Endodermal cell (in vitro differentiated cells): ENCODE measurements around the gene ITGA2. TPM values are rescaled to one million over a fixed set of nuclear protein-coding genes. Genes with fewer than 3 reads are reported as not detected.

Experiments used
- DNase-seq: peaks from one replicate; pipeline ENCODE4 v3.0.0-alpha.2; 2017
- H3K27ac ChIP-seq: 2 replicates; pipeline ENCODE4 v1.5.1; 2013; ENCODE audit warnings: mild to moderate bottlenecking, low read depth, low read length, moderate library complexity
- H3K27me3 ChIP-seq: 2 replicates; pipeline ENCODE4 v1.6.1; 2013; ENCODE audit warnings: mild to moderate bottlenecking, low read length, moderate library complexity; ENCODE audit not compliant: insufficient read depth, control insufficient read depth, poor library complexity, severe bottlenecking
- H3K36me3 ChIP-seq: 2 replicates; pipeline ENCODE4 v1.7.0; 2013; ENCODE audit warnings: mild to moderate bottlenecking, low read length, moderate library complexity; ENCODE audit not compliant: control insufficient read depth, insufficient read depth
- H3K4me1 ChIP-seq: one replicate; pipeline ENCODE4 v1.7.0; 2013; ENCODE audit warnings: low read length; ENCODE audit not compliant: control insufficient read depth, insufficient read depth
- H3K4me3 ChIP-seq: 2 replicates; pipeline ENCODE4 v1.5.1; 2013; ENCODE audit warnings: mild to moderate bottlenecking, low read length, moderate library complexity
- H3K9ac ChIP-seq: 2 replicates; pipeline ENCODE4 v1.6.1; 2013; ENCODE audit warnings: mild to moderate bottlenecking, low read length, moderate library complexity; ENCODE audit not compliant: poor library complexity, severe bottlenecking; ENCODE audit errors: extremely low read depth
- H3K9me3 ChIP-seq: 2 replicates; pipeline ENCODE4 v1.6.1; 2013; ENCODE audit warnings: mild to moderate bottlenecking, low read length, moderate library complexity; ENCODE audit not compliant: control insufficient read depth
- H3K27ac Mint-ChIP-seq: 2 replicates; pipeline ENCODE4 v1.8.0; 2020; ENCODE audit warnings: mixed read lengths
- H3K27me3 Mint-ChIP-seq: 2 replicates; pipeline ENCODE4 v1.8.0; 2021; ENCODE audit warnings: mild to moderate bottlenecking, mixed read lengths; ENCODE audit not compliant: insufficient read depth
- H3K36me3 Mint-ChIP-seq: 2 replicates; pipeline ENCODE4 v1.8.0; 2020; ENCODE audit warnings: low read depth, mixed read lengths
- H3K4me1 Mint-ChIP-seq: 2 replicates; pipeline ENCODE4 v1.8.0; 2020; ENCODE audit warnings: mixed read lengths
- H3K4me3 Mint-ChIP-seq: 2 replicates; pipeline ENCODE4 v1.8.0; 2020; ENCODE audit warnings: mild to moderate bottlenecking, moderate library complexity, mixed read lengths
- H3K9me3 Mint-ChIP-seq: 2 replicates; pipeline ENCODE4 v1.8.0; 2020; ENCODE audit warnings: mild to moderate bottlenecking, mixed read lengths
- WGBS, 2 experiments: methylation state at CpG; one replicate each; pipeline versions ENCODE4 v1.1.5 to v1.1.7; 2013; ENCODE audit warnings: missing lambda C conversion rate in 2 of 2, mixed read lengths in 1 of 2; ENCODE audit not compliant: insufficient coverage in 1 of 2, insufficient read length in 1 of 2; 5-methylcytosine and 5-hydroxymethylcytosine counted together
- total RNA-seq, 2 donors: library from RNA; stranded (reverse); fragmentation: NEBNext Ultra II Directional in 1 of 2; extraction: Animal tissue kit (Norgen Biotek cat#: 25700) in 1 of 2; gene quantifications; 2 replicates in 1 of 2; 3 replicates in 1 of 2; pipeline ENCODE4 v1.2.1, GENCODE V29; 2021
- TF ChIP-seq, protein P1 (sequence below): fragments of 200-600 bp; sonication (generic); conservative IDR thresholded peaks from 2 replicates; pipeline ENCODE4 v1.5.0; 2021; ENCODE audit warnings: antibody characterized with exemption, mild to moderate bottlenecking

Gene ITGA2
- total RNA-seq, 2 donors from 2014 or later, result 1.3 to 4.0 TPM

DNA sequence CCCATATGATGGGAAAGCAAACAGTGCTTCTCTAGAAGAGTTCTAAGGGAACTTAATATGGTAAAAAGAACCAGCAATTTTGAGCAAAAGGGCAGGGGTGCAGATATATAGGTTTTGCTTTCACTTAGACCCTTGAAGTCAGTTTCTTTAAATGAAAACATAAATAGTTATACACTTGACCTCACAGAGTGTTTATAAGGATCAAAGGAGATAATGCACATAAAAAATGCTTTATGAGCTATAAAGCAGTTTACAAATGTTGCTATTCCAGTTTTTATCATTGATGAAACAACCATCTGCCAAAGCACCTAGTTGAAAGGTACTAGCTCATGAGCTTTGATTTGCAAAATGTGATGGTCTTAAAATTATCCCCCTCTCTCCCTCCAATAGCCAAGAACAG lies 45.7 kb downstream of the ITGA2 start:
- TF ChIP-seq, protein P1, sequence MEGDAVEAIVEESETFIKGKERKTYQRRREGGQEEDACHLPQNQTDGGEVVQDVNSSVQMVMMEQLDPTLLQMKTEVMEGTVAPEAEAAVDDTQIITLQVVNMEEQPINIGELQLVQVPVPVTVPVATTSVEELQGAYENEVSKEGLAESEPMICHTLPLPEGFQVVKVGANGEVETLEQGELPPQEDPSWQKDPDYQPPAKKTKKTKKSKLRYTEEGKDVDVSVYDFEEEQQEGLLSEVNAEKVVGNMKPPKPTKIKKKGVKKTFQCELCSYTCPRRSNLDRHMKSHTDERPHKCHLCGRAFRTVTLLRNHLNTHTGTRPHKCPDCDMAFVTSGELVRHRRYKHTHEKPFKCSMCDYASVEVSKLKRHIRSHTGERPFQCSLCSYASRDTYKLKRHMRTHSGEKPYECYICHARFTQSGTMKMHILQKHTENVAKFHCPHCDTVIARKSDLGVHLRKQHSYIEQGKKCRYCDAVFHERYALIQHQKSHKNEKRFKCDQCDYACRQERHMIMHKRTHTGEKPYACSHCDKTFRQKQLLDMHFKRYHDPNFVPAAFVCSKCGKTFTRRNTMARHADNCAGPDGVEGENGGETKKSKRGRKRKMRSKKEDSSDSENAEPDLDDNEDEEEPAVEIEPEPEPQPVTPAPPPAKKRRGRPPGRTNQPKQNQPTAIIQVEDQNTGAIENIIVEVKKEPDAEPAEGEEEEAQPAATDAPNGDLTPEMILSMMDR, result no peak
- Mint-ChIP-seq H3K9me3 (no peaks in the 10 kb centered on the region), H3K36me3 (no peaks in the 10 kb centered on the region), H3K27ac (no peak overlapping the region), H3K4me1 (no peaks in the 10 kb centered on the region), H3K4me3 (no peak overlapping the region), H3K27me3 (no peaks in the 10 kb centered on the region)
- Histone ChIP-seq H3K4me1 (no peaks in the 10 kb centered on the region), H3K36me3 (no peaks in the 10 kb centered on the region), H3K27ac (no peak overlapping the region), H3K9ac (no peak overlapping the region), H3K27me3 (no peaks in the 10 kb centered on the region), H3K4me3 (no peak overlapping the region), H3K9me3 (no peaks in the 10 kb centered on the region)
- DNase-seq, result no peak

DNA sequence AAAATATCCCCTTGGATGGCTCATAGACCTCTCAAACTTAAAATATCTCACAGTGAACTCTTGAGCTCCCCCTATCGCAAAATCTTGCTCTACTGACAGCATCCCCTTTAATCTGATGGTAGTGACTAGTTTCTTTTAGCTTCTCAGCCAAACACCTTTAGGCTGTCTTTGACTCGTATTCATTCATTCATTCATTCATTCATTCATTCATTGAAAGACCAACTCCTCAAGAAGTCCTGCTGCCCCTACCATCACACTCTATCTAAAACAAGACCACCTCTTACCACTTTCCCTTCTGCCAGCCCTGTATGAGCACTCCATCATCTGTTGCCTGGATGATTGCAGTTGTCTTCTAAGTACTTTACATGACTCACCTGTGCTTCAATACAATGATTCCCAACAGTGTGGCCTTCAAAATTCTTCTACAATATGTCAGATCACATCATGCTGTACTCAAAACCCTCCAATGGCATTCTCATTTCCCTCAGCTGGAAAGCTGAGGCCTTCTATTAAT lies 46.8 kb downstream of the ITGA2 start:
- 34 to 44% methylated on average over 2 of the region's 2 CpGs for WGBS, 2 experiments
- TF ChIP-seq, protein P1, result peak; percentile 78
- Mint-ChIP-seq H3K36me3 (no peaks in the 10 kb centered on the region), H3K4me1 (no peaks in the 10 kb centered on the region), H3K27me3 (no peaks in the 10 kb centered on the region), H3K9me3 (no peaks in the 10 kb centered on the region), H3K27ac (no peak overlapping the region), H3K4me3 (no peak overlapping the region)
- Histone ChIP-seq H3K27me3 (no peaks in the 10 kb centered on the region), H3K9me3 (no peaks in the 10 kb centered on the region), H3K4me3 (no peak overlapping the region), H3K9ac (no peak overlapping the region), H3K4me1 (no peaks in the 10 kb centered on the region), H3K27ac (no peak overlapping the region), H3K36me3 (no peaks in the 10 kb centered on the region)
- DNase-seq, result peak; percentile 56

DNA sequence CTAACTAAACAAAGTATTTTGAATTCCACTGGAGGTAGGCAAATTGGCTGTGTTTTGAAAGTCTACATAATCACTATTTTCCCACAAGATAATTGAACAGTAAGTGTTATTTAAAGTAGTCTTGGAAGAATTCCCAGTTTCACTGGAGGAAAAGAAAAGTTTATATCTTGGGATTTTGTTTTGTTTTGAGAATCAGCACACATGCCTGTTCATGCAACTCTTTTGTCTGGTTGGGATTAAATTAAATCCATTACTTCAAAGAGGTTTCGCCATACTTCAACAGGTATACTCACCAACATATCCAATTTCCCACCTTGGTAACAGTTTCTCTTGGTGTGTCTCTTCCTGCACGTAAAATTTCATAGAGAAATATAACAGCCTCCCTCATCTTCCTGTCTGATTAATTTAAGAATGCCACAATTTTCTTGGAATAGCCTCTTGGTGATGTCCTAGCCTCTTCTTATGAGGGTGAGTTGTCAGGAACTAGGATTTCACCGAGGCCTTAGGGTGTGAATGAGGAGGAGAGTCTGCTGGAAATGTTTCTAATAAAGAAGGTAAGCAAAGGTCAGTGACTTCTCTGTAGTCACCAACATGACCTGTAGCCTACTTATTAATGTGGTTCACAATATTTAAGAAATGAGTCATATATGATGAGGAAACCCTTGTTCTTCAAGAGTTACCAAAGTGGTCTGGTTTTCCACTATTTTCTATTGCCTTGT lies 48.1 kb downstream of the ITGA2 start:
- Mint-ChIP-seq H3K4me1 (no peaks in the 10 kb centered on the region), H3K9me3 (no peaks in the 10 kb centered on the region), H3K4me3 (no peak overlapping the region), H3K36me3 (no peaks in the 10 kb centered on the region), H3K27ac (no peak overlapping the region), H3K27me3 (no peaks in the 10 kb centered on the region)
- no peak overlapping the region for H3K4me3 ChIP-seq
- H3K27me3 ChIP-seq, result no peaks in the 10 kb centered on the region
- 91 to 92% methylated on average over 2 to 3 of the region's 3 CpGs for WGBS, 2 experiments
- H3K9me3 ChIP-seq, result no peaks in the 10 kb centered on the region
- no peak for DNase-seq
- H3K4me1 ChIP-seq, result no peaks in the 10 kb centered on the region
- TF ChIP-seq, protein P1, result no peak
- H3K27ac ChIP-seq, result no peak overlapping the region
- no peaks in the 10 kb centered on the region for H3K36me3 ChIP-seq
- H3K9ac ChIP-seq, result no peak overlapping the region
